ENCODE results near the gene TBX3. TPM values are rescaled to one million over a fixed set of nuclear protein-coding genes. Genes with fewer than 3 reads are reported as not detected.
A peak's percentile ranks its signal among the peaks of the same experiment; 100 is the strongest.

TBX3 gene
- polyA plus RNA-seq, 1 experiment: 66.4 TPM

- no peak for TF ChIP-seq CTCF (IDR thresholded peaks at IDR 0.05; ENCODE audit: insufficient read depth, low read depth, low read length)
- ChIA-PET POLR2A (interaction anchor here (0.6 to 2.4 kb wide), 5 partner anchors 15 to 1093 kb away, joined by 3 to 18 read pairs (median 5); partner anchors contain the start of gene TBX3), CTCF (interaction anchor here (0.9 to 7.8 kb wide), 9 partner anchors 12 to 1251 kb away, joined by 3 to 59 read pairs (median 4); partner anchors contain the start of gene TBX3)
- no peaks in the 10 kb centered on the region for H3K27me3 ChIP-seq (ENCODE audit: control insufficient read depth, insufficient read depth, low read length)
- peak overlapping the region; percentile 43 for H3K4me3 ChIP-seq (ENCODE audit: low read depth, low read length)
- peaks cover 13% of the 10 kb centered on the region for H3K36me3 ChIP-seq (ENCODE audit: control insufficient read depth, insufficient read depth, low read length)
- DNase-seq (ENCODE audit: low read depth): no peak
Measured at GRCh38 chr12:114668886-114669288, 15.1 kb downstream of the TBX3 start.

GRCh38 chr12:114668151-114668885, 15.7 kb downstream of the TBX3 start:
- Histone ChIP-seq H3K27me3 (ENCODE audit: control insufficient read depth, insufficient read depth, low read length) (no peaks in the 10 kb centered on the region), H3K4me3 (ENCODE audit: low read depth, low read length) (peak overlapping the region; percentile 43), H3K36me3 (ENCODE audit: control insufficient read depth, insufficient read depth, low read length) (peaks cover 11% of the 10 kb centered on the region)
- peak; percentile 74 for TF ChIP-seq CTCF (IDR thresholded peaks at IDR 0.05; ENCODE audit: insufficient read depth, low read depth, low read length)
- POLR2A ChIA-PET: interaction anchor here (0.7 to 2.4 kb wide), 6 partner anchors 16 to 1093 kb away, joined by 3 to 18 read pairs (median 6); partner anchors contain the start of gene TBX3
- no peak for DNase-seq (ENCODE audit: low read depth)
- CTCF ChIA-PET: interaction anchor here (0.6 to 7.8 kb wide), 12 partner anchors 13 to 1252 kb away, joined by 3 to 59 read pairs (median 4); partner anchors contain the start of gene TBX3

GRCh38 chr12:114667669-114668150, 16.3 kb downstream of the TBX3 start:
- Histone ChIP-seq H3K4me3 (ENCODE audit: low read depth, low read length) (peak overlapping the region; percentile 43), H3K36me3 (ENCODE audit: control insufficient read depth, insufficient read depth, low read length) (peaks cover 6% of the 10 kb centered on the region), H3K27me3 (ENCODE audit: control insufficient read depth, insufficient read depth, low read length) (no peaks in the 10 kb centered on the region)
- POLR2A ChIA-PET: interaction anchor here (1.1 to 1.5 kb wide), 2 partner anchors 16 to 1087 kb away, joined by 4 to 7 read pairs; partner anchors contain the start of gene TBX3
- DNase-seq (ENCODE audit: low read depth): no peak
- TF ChIP-seq CTCF (IDR thresholded peaks at IDR 0.05; ENCODE audit: insufficient read depth, low read depth, low read length): no peak
- CTCF ChIA-PET: interaction anchor here (0.6 to 7.8 kb wide), 10 partner anchors 14 to 1253 kb away, joined by 3 to 59 read pairs (median 4); partner anchors contain the start of gene TBX3

- DNase-seq (ENCODE audit: low read depth): no peak
Measured at GRCh38 chr12:114666746-114667668, 17.0 kb downstream of the TBX3 start.

More at GRCh38 chr12:114666746-114667668, 17.0 kb downstream of the TBX3 start:
- peaks cover 6% of the 10 kb centered on the region for H3K36me3 ChIP-seq (ENCODE audit: control insufficient read depth, insufficient read depth, low read length)
- ChIA-PET POLR2A (interaction anchor here (0.6 to 1.5 kb wide), 4 partner anchors 9 to 1088 kb away, joined by 3 to 11 read pairs (median 6); partner anchors contain the start of gene TBX3), CTCF (interaction anchor here (0.5 to 7.8 kb wide), 14 partner anchors 9 to 1280 kb away, joined by 3 to 59 read pairs (median 6); partner anchors contain the start of gene TBX3)
- peak overlapping the region; percentile 43 for H3K4me3 ChIP-seq (ENCODE audit: low read depth, low read length)
- H3K27me3 ChIP-seq (ENCODE audit: control insufficient read depth, insufficient read depth, low read length): no peaks in the 10 kb centered on the region
- no peak for TF ChIP-seq CTCF (IDR thresholded peaks at IDR 0.05; ENCODE audit: insufficient read depth, low read depth, low read length)

All from BJ (cell line).